HL-60 (cell line): Measurements from ENCODE around the gene EPPIN.

Source experiments
- DNase-seq, 2 experiments: peaks; one replicate each; pipeline ENCODE4 v3.0.0-alpha.2; 2010 to 2020; ENCODE audit warnings: low read depth in 1 of 2, low spot score in 1 of 2
- H3K27ac ChIP-seq: fragments of 250-450 bp; sonication (Bioruptor Pico); replicated peaks from 2 replicates; pipeline ENCODE4 v1.5.1; 2020; ENCODE audit warnings: mild to moderate bottlenecking, moderate library complexity
- H3K27me3 ChIP-seq: fragments of 250-450 bp; sonication (Bioruptor Pico); 2 replicates; pipeline ENCODE4 v1.5.1; 2021; ENCODE audit warnings: mild to moderate bottlenecking, moderate library complexity; ENCODE audit not compliant: insufficient read depth, poor library complexity, severe bottlenecking
- H3K4me3 ChIP-seq: replicated peaks from 2 replicates; pipeline ENCODE4 v1.5.1; 2011; ENCODE audit warnings: mild to moderate bottlenecking, control low read depth, low read length; ENCODE audit not compliant: insufficient read depth
- GABPA ChIP-seq: IDR thresholded peaks from 2 replicates; pipeline ENCODE4 v1.6.1; 2012; ENCODE audit warnings: low read depth
- POLR2AphosphoS5 ChIP-seq: IDR thresholded peaks from 2 replicates; pipeline ENCODE4 v1.6.1; 2012; ENCODE audit warnings: low read depth
- REST ChIP-seq: IDR thresholded peaks from 2 replicates; pipeline ENCODE4 v1.6.1; 2012; ENCODE audit warnings: low read depth; ENCODE audit not compliant: insufficient replicate concordance
- SPI1 ChIP-seq: IDR thresholded peaks from 2 replicates; pipeline ENCODE4 v1.6.1; 2012; ENCODE audit warnings: low read depth, mild to moderate bottlenecking, borderline replicate concordance
- TF ChIP-seq, protein P1 (sequence below): IDR thresholded peaks from one replicate; pipeline ENCODE4 v1.5.1; 2011; ENCODE audit warnings: low read length, control low read depth, inconsistent platforms; ENCODE audit not compliant: insufficient read depth

Gene EPPIN

DNA sequence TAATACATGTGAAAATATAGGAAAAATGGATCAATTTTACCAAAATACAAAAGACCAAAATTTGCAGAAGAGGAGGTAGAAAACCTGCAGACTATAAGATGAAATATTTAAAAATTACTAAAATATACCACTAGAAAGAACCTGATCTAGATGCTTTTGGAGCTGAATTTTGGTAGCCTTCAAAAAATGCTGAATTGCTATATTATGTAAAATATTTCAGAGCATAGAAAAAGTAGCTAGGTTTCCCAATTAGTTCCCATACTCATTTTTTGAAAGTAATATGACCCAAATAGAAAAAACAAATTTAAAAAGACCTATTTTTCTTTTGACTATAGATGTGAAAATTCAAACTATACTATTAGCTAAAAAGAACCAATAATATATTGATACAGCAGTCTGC is 3.6 kb upstream of the EPPIN start:
- no peak overlapping the region for H3K27ac ChIP-seq
- TF ChIP-seq, protein P1, sequence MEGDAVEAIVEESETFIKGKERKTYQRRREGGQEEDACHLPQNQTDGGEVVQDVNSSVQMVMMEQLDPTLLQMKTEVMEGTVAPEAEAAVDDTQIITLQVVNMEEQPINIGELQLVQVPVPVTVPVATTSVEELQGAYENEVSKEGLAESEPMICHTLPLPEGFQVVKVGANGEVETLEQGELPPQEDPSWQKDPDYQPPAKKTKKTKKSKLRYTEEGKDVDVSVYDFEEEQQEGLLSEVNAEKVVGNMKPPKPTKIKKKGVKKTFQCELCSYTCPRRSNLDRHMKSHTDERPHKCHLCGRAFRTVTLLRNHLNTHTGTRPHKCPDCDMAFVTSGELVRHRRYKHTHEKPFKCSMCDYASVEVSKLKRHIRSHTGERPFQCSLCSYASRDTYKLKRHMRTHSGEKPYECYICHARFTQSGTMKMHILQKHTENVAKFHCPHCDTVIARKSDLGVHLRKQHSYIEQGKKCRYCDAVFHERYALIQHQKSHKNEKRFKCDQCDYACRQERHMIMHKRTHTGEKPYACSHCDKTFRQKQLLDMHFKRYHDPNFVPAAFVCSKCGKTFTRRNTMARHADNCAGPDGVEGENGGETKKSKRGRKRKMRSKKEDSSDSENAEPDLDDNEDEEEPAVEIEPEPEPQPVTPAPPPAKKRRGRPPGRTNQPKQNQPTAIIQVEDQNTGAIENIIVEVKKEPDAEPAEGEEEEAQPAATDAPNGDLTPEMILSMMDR, result no peak
- TF ChIP-seq REST (no peak), SPI1 (no peak), GABPA (no peak), POLR2AphosphoS5 (no peak)
- H3K27me3 ChIP-seq, result no peaks in the 10 kb centered on the region
- DNase-seq, result no peak
- H3K4me3 ChIP-seq, result no peak overlapping the region

DNA sequence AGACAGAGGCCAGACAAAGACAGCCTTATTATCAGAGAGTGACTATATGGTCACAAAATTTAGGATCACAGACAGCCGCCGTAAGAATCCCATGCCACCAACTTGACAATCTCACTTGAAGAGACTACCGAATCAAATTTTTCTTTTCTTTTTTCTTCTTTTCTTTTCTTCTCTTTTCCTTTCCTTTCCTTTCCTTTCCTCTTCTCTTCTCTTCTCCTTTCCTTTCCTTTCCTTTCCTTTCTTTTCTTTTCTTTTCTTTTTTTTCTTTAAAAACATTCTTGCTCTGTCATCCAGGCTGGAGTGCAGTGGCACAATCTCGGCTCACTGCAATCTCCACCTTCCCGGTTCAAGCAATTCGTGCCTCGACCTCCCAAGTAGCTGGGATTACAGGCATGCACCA is 1.2 kb upstream of the EPPIN start:
- Histone ChIP-seq H3K27ac (no peak overlapping the region), H3K27me3 (peaks cover 2% of the 10 kb centered on the region), H3K4me3 (no peak overlapping the region)
- DNase-seq, result no peak
- TF ChIP-seq REST, result no peak
- TF ChIP-seq POLR2AphosphoS5, result no peak
- TF ChIP-seq, protein P1, result no peak
- TF ChIP-seq GABPA, result no peak
- TF ChIP-seq SPI1, result no peak

GRCh38 chr20:45545754-45546453 is 1.3 kb downstream of the EPPIN start:
- no peak for DNase-seq
- no peak overlapping the region for H3K4me3 ChIP-seq
- H3K27ac ChIP-seq, result no peak overlapping the region
- H3K27me3 ChIP-seq, result peaks cover 5% of the 10 kb centered on the region
- TF ChIP-seq SPI1, result no peak
- no peak for TF ChIP-seq REST
- TF ChIP-seq GABPA, result no peak
- no peak for TF ChIP-seq POLR2AphosphoS5
- TF ChIP-seq, protein P1, result no peak
